GM23338 (cell line): ENCODE results near the gene ACO1.

ENCODE experiments used
- CREB1 ChIP-seq: fragments of 250-450 bp; sonication (Bioruptor Pico); IDR thresholded peaks from 2 replicates; pipeline ENCODE4 v1.5.0; 2020; ENCODE audit warnings: low read depth, mild to moderate bottlenecking, moderate library complexity
- CTCF ChIP-seq, 2 experiments: fragments of 200-600 bp in 1 of 2; sonication (generic) in 1 of 2; conservative IDR thresholded peaks; 2 replicates each; pipeline versions ENCODE4 v1.5.1 to v1.6.1; 2016 to 2017; ENCODE audit warnings: antibody characterized with exemption in 2 of 2, low read depth in 2 of 2, mild to moderate bottlenecking in 2 of 2, moderate library complexity in 1 of 2
- EZH2 ChIP-seq: fragments of 200-600 bp; sonication (generic); IDR thresholded peaks from one replicate; pipeline ENCODE4 v1.8.0; 2017; ENCODE audit warnings: antibody characterized with exemption, mild to moderate bottlenecking, low read depth; ENCODE audit not compliant: unreplicated experiment
- EZH2phosphoT487 ChIP-seq: fragments of 200-600 bp; sonication (generic); IDR thresholded peaks from one replicate; pipeline ENCODE4 v1.8.1; 2018; ENCODE audit warnings: antibody characterized with exemption; ENCODE audit not compliant: unreplicated experiment
- JUNB ChIP-seq: IDR thresholded peaks from one replicate; pipeline ENCODE4 v1.6.1; 2016; ENCODE audit warnings: antibody characterized with exemption; ENCODE audit not compliant: unreplicated experiment
- POLR2AphosphoS5 ChIP-seq: IDR thresholded peaks from 2 replicates; pipeline ENCODE4 v1.6.1; 2016; ENCODE audit warnings: antibody characterized with exemption, low read depth
- REST ChIP-seq: IDR thresholded peaks from one replicate; pipeline ENCODE4 v1.6.1; 2018; ENCODE audit warnings: antibody characterized with exemption; ENCODE audit not compliant: unreplicated experiment
- ZNF462 ChIP-seq: fragments of 250-450 bp; sonication (Bioruptor Pico); IDR thresholded peaks from 2 replicates; pipeline ENCODE4 v1.5.0; 2020; ENCODE audit warnings: mild to moderate bottlenecking, moderate library complexity

- TF ChIP-seq CTCF (conservative IDR thresholded peaks at IDR 0.05; ENCODE audit: low read depth in 2 of 2) (no peak), EZH2 (no peak), ZNF462 (CRISPR knock-in tag) (no peak), CREB1 (no peak), REST (no peak), JUNB (no peak), EZH2phosphoT487 (no peak), POLR2AphosphoS5 (no peak)
These were observed 35.5 kb downstream of the ACO1 start for GRCh38 chr9:32419921-32420320.
